ENCODE data around the gene KIAA1755.

The KIAA1755 gene

GRCh38 chr20:38198238-38198861 lies 62.2 kb downstream of the KIAA1755 start:
- peak in 1 of 42 donors; percentile 12 for DNase-seq
- intact Hi-C loops (cut with DNase I), result no loop called here

GRCh38 chr20:38197619-38198018 lies 62.9 kb downstream of the KIAA1755 start:
- DNase-seq, result peak in 1 of 42 donors; percentile 16
- intact Hi-C loops (cut with DNase I), result no loop called here

- intact Hi-C loops (cut with DNase I), result no loop called here
- peak in 1 of 42 donors; percentile 25 for DNase-seq
Measured at GRCh38 chr20:38197217-38197616, 63.3 kb downstream of the KIAA1755 start.

- intact Hi-C loops (cut with DNase I), result no loop called here
- DNase-seq, result peak in 1 of 42 donors; percentile 19
Measured at GRCh38 chr20:38196592-38196991, 63.9 kb downstream of the KIAA1755 start.

GRCh38 chr20:38196076-38196475 lies 64.5 kb downstream of the KIAA1755 start:
- intact Hi-C loops (cut with DNase I), result no loop called here
- peak in 1 of 42 donors; percentile 3 for DNase-seq

- intact Hi-C loops (cut with DNase I), result no loop called here
- DNase-seq, result peak in 2 of 42 donors; percentile 14 to 26
Measured at GRCh38 chr20:38195521-38195920, 65.0 kb downstream of the KIAA1755 start.

- intact Hi-C loops (cut with DNase I), result no loop called here
- DNase-seq, result peak in 1 of 42 donors; percentile 9
Measured at GRCh38 chr20:38194971-38195504, 65.5 kb downstream of the KIAA1755 start.

GRCh38 chr20:38193586-38194105 lies 66.9 kb downstream of the KIAA1755 start:
- intact Hi-C loops (cut with DNase I), result no loop called here
- peak in 1 of 42 donors; percentile 15 for DNase-seq

- intact Hi-C loops (cut with DNase I), result no loop called here
- peak in 1 of 42 donors; percentile 18 for DNase-seq
Measured at GRCh38 chr20:38192323-38192885, 68.1 kb downstream of the KIAA1755 start.

GRCh38 chr20:38191654-38192053 lies 68.9 kb downstream of the KIAA1755 start:
- DNase-seq, result peak in 1 of 42 donors; percentile 1
- intact Hi-C loops (cut with DNase I), result no loop called here

- intact Hi-C loops (cut with DNase I), result no loop called here
- DNase-seq, result peak in 1 of 42 donors; percentile 19
Measured at GRCh38 chr20:38190936-38191371, 69.6 kb downstream of the KIAA1755 start.

GRCh38 chr20:38190166-38190565 lies 70.4 kb downstream of the KIAA1755 start:
- intact Hi-C loops (cut with DNase I), result no loop called here
- peak in 1 of 42 donors; percentile 16 for DNase-seq

GRCh38 chr20:38187517-38187916 lies 73.0 kb downstream of the KIAA1755 start:
- intact Hi-C loops (cut with DNase I), result no loop called here
- peak in 2 of 42 donors; percentile 15 to 35 for DNase-seq

GRCh38 chr20:38186788-38187221 lies 73.7 kb downstream of the KIAA1755 start:
- no peak for DNase-seq
- intact Hi-C loops (cut with DNase I), result no loop called here

- intact Hi-C loops (cut with DNase I), result no loop called here
- DNase-seq, result no peak
Measured at GRCh38 chr20:38184101-38184500, 76.4 kb downstream of the KIAA1755 start.

- intact Hi-C loops (cut with DNase I), result no loop called here
- no peak for DNase-seq
Measured at GRCh38 chr20:38181971-38182370, 78.6 kb downstream of the KIAA1755 start.

GRCh38 chr20:38181207-38181801 lies 79.2 kb downstream of the KIAA1755 start:
- no peak for DNase-seq
- intact Hi-C loops (cut with DNase I), result no loop called here

GRCh38 chr20:38180781-38181180 lies 79.8 kb downstream of the KIAA1755 start:
- no peak for DNase-seq
- intact Hi-C loops (cut with DNase I), result no loop called here

GRCh38 chr20:38179846-38180245 lies 80.7 kb downstream of the KIAA1755 start:
- DNase-seq, result no peak
- intact Hi-C loops (cut with DNase I), result no loop called here

GRCh38 chr20:38178581-38178980 lies 82.0 kb downstream of the KIAA1755 start:
- intact Hi-C loops (cut with DNase I), result no loop called here
- DNase-seq, result no peak

Measured in head of caudate nucleus (tissue), 42 donors.